ENCODE measurements around the gene PGA5. TPM values are rescaled to one million over a fixed set of nuclear protein-coding genes. Genes with fewer than 3 reads are reported as not detected.

Gene PGA5
- total and polyA plus RNA-seq, 9 of the 15 experiments (the other 6 are each of a cell fraction or from before 2014, with no cell fraction given), result not detected

DNA sequence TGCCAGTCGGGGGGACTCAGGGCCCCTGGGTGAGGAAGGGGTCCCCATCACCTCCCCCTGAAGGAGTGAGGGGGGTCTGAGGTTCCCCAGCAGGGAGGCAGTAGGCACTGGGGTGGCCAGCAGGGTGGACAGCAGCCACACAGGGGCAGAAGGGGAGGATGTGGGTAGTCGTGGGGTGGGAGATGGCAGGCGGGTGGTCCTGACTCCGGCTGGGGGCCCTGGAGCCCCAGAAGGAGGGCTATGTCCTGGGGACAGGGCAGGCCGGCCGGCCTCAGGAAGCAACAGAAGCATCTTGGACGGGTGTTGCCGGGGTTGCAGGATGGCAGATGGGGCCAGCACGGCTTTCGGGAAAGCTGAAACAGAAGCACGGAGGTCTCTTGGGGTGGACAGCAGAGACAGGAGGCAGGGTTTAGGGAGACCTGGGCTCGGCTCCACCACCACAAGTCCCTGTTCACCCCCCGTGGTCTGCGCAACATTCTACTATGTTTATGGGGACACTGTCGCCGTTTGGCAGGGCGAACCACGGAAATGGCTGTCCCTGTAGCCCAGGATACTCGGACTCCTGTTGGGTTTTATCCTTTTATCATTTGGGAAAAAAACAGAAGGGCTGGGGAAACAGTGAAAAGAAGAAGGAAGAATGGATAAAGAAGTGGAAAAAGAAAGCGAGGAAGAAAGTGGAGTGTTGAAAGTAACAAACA is 40.1 kb downstream of the PGA5 start (continued):
- TF ChIP-seq, protein P1, sequence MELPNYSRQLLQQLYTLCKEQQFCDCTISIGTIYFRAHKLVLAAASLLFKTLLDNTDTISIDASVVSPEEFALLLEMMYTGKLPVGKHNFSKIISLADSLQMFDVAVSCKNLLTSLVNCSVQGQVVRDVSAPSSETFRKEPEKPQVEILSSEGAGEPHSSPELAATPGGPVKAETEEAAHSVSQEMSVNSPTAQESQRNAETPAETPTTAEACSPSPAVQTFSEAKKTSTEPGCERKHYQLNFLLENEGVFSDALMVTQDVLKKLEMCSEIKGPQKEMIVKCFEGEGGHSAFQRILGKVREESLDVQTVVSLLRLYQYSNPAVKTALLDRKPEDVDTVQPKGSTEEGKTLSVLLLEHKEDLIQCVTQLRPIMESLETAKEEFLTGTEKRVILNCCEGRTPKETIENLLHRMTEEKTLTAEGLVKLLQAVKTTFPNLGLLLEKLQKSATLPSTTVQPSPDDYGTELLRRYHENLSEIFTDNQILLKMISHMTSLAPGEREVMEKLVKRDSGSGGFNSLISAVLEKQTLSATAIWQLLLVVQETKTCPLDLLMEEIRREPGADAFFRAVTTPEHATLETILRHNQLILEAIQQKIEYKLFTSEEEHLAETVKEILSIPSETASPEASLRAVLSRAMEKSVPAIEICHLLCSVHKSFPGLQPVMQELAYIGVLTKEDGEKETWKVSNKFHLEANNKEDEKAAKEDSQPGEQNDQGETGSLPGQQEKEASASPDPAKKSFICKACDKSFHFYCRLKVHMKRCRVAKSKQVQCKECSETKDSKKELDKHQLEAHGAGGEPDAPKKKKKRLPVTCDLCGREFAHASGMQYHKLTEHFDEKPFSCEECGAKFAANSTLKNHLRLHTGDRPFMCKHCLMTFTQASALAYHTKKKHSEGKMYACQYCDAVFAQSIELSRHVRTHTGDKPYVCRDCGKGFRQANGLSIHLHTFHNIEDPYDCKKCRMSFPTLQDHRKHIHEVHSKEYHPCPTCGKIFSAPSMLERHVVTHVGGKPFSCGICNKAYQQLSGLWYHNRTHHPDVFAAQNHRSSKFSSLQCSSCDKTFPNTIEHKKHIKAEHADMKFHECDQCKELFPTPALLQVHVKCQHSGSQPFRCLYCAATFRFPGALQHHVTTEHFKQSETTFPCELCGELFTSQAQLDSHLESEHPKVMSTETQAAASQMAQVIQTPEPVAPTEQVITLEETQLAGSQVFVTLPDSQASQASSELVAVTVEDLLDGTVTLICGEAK (IDR thresholded peaks at IDR 0.05), result no peak
- TF ChIP-seq, protein P1 (CRISPR knock-in tag; IDR thresholded peaks at IDR 0.05), result no peak
- TF ChIP-seq KLF13 (tag; IDR thresholded peaks at IDR 0.05; ENCODE audit: borderline replicate concordance, low read depth) (no peak), BRD9 (IDR thresholded peaks at IDR 0.05; ENCODE audit: low read depth, partially characterized antibody) (no peak), NFE2 (IDR thresholded peaks at IDR 0.05; ENCODE audit: low read depth) (no peak), SAP30 (IDR thresholded peaks at IDR 0.05; ENCODE audit: borderline replicate concordance, insufficient read depth, low read depth, low read length, poor library complexity, severe bottlenecking) (no peak), MED1 (CRISPR knock-in tag; IDR thresholded peaks at IDR 0.05; ENCODE audit: borderline replicate concordance) (no peak), RUNX1 (IDR thresholded peaks at IDR 0.05; ENCODE audit: low read depth) (no peak), MAFG (tag; conservative IDR thresholded peaks at IDR 0.05) (no peak)
- TF ChIP-seq, protein P2, sequence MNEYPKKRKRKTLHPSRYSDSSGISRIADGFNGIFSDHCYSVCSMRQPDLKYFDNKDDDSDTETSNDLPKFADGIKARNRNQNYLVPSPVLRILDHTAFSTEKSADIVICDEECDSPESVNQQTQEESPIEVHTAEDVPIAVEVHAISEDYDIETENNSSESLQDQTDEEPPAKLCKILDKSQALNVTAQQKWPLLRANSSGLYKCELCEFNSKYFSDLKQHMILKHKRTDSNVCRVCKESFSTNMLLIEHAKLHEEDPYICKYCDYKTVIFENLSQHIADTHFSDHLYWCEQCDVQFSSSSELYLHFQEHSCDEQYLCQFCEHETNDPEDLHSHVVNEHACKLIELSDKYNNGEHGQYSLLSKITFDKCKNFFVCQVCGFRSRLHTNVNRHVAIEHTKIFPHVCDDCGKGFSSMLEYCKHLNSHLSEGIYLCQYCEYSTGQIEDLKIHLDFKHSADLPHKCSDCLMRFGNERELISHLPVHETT (CRISPR knock-in tag; conservative IDR thresholded peaks at IDR 0.05 in 1 of 2, IDR thresholded peaks at IDR 0.05 in 1 of 2), result no peak
- TF ChIP-seq, protein P3, sequence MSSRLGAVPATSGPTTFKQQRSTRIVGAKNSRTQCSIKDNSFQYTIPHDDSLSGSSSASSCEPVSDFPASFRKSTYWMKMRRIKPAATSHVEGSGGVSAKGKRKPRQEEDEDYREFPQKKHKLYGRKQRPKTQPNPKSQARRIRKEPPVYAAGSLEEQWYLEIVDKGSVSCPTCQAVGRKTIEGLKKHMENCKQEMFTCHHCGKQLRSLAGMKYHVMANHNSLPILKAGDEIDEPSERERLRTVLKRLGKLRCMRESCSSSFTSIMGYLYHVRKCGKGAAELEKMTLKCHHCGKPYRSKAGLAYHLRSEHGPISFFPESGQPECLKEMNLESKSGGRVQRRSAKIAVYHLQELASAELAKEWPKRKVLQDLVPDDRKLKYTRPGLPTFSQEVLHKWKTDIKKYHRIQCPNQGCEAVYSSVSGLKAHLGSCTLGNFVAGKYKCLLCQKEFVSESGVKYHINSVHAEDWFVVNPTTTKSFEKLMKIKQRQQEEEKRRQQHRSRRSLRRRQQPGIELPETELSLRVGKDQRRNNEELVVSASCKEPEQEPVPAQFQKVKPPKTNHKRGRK (tag; IDR thresholded peaks at IDR 0.05), result peak; percentile 69
- TF ChIP-seq, protein P4, sequence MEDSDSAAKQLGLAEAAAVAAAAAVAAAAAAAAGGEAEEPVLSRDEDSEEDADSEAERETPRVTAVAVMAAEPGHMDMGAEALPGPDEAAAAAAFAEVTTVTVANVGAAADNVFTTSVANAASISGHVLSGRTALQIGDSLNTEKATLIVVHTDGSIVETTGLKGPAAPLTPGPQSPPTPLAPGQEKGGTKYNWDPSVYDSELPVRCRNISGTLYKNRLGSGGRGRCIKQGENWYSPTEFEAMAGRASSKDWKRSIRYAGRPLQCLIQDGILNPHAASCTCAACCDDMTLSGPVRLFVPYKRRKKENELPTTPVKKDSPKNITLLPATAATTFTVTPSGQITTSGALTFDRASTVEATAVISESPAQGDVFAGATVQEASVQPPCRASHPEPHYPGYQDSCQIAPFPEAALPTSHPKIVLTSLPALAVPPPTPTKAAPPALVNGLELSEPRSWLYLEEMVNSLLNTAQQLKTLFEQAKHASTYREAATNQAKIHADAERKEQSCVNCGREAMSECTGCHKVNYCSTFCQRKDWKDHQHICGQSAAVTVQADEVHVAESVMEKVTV (CRISPR knock-in tag; IDR thresholded peaks at IDR 0.05), result no peak

All from K562 (cell line).